PFSK-1 (cell line): ENCODE data around the gene MGA.

Experiments
- FOXP2 ChIP-seq: optimal IDR thresholded peaks from 2 replicates; pipeline ENCODE3; 2011; ENCODE audit warnings: borderline replicate concordance, control low read depth, inconsistent platforms; ENCODE audit not compliant: insufficient read depth; ENCODE audit errors: extremely low read length, extremely low read depth
- POLR2AphosphoS5 ChIP-seq: IDR thresholded peaks from 2 replicates; pipeline ENCODE4 v1.6.1; 2012; ENCODE audit warnings: low read depth, mild to moderate bottlenecking, control low read depth, low read length, moderate library complexity
- REST ChIP-seq, 2 experiments: IDR thresholded peaks; 2 replicates each; pipeline versions ENCODE4 v1.6.1 to v1.8.0; 2011 to 2012; ENCODE audit warnings: low read depth in 2 of 2, low read length in 2 of 2, control low read depth in 1 of 2, inconsistent platforms in 1 of 2, mild to moderate bottlenecking in 1 of 2, moderate library complexity in 1 of 2; ENCODE audit not compliant: insufficient read depth in 1 of 2
- SIN3A ChIP-seq: IDR thresholded peaks from 2 replicates; pipeline ENCODE4 v1.6.1; 2012; ENCODE audit warnings: mild to moderate bottlenecking, low read length, moderate library complexity, borderline replicate concordance; ENCODE audit not compliant: insufficient read depth
- TAF1 ChIP-seq: IDR thresholded peaks from 2 replicates; pipeline ENCODE4 v1.6.1; 2012; ENCODE audit warnings: low read length, control low read depth, borderline replicate concordance; ENCODE audit not compliant: insufficient read depth

MGA gene

GRCh38 chr15:41804916-41805666, 144.9 kb downstream of the MGA start:
- TF ChIP-seq POLR2AphosphoS5 = no peak

GRCh38 chr15:41805711-41806110, 145.5 kb downstream of the MGA start:
- TF ChIP-seq SIN3A = no peak
- no peak for TF ChIP-seq REST (IDR thresholded peaks at IDR 0.05; ENCODE audit: insufficient read depth in 1 of 2, low read depth in 2 of 2, low read length in 2 of 2)
- TF ChIP-seq POLR2AphosphoS5 = no peak

- TF ChIP-seq POLR2AphosphoS5 (no peak), TAF1 (no peak), REST (IDR thresholded peaks at IDR 0.05; ENCODE audit: insufficient read depth in 1 of 2, low read depth in 2 of 2, low read length in 2 of 2) (no peak), SIN3A (no peak), FOXP2 (no peak)
Measured at GRCh38 chr15:41806291-41807181, 146.3 kb downstream of the MGA start.

GRCh38 chr15:41809121-41809520, 148.9 kb downstream of the MGA start:
- no peak for TF ChIP-seq TAF1
- no peak for TF ChIP-seq POLR2AphosphoS5
- TF ChIP-seq SIN3A = no peak
- TF ChIP-seq REST (IDR thresholded peaks at IDR 0.05; ENCODE audit: insufficient read depth in 1 of 2, low read depth in 2 of 2, low read length in 2 of 2) = no peak
- TF ChIP-seq FOXP2 = no peak

GRCh38 chr15:41809526-41810220, 149.5 kb downstream of the MGA start:
- TF ChIP-seq POLR2AphosphoS5 = no peak
- TF ChIP-seq FOXP2 = no peak
- TF ChIP-seq TAF1 = no peak
- no peak for TF ChIP-seq SIN3A
- no peak for TF ChIP-seq REST (IDR thresholded peaks at IDR 0.05; ENCODE audit: insufficient read depth in 1 of 2, low read depth in 2 of 2, low read length in 2 of 2)
